GM23338 (cell line): ENCODE results near the gene BIRC6. TPM values are rescaled to one million over a fixed set of nuclear protein-coding genes. Genes with fewer than 3 reads are reported as not detected.

Source experiments
- ATAC-seq: fragments of 200-7000 bp; cut with Tn5 transposase; 3 replicates; pipeline ENCODE4 v1.9.1; 2020
- DNase-seq: peaks from one replicate; pipeline ENCODE4 v3.0.0-alpha.2; 2015; ENCODE audit warnings: low spot score
- H2AFZ ChIP-seq: fragments of 200-600 bp; sonication (generic); 2 replicates; pipeline ENCODE4 v1.8.0; 2016; ENCODE audit warnings: antibody characterized with exemption, mild to moderate bottlenecking, moderate library complexity
- H3F3A ChIP-seq: fragments of 200-600 bp; sonication (generic); replicated peaks from 2 replicates; pipeline ENCODE4 v1.8.0; 2017; ENCODE audit warnings: antibody characterized with exemption, mixed run types, low read depth
- H3K27ac ChIP-seq: fragments of 200-600 bp; sonication (generic); 2 replicates; pipeline ENCODE4 v1.6.1; 2016; ENCODE audit warnings: low read depth
- H3K27me3 ChIP-seq: fragments of 200-600 bp; sonication (generic); 2 replicates; pipeline ENCODE4 v1.8.0; 2016; ENCODE audit warnings: mild to moderate bottlenecking, mixed run types, moderate library complexity; ENCODE audit not compliant: insufficient read depth
- H3K36me3 ChIP-seq: fragments of 200-600 bp; sonication (generic); 2 replicates; pipeline ENCODE4 v1.8.0; 2016; ENCODE audit warnings: mild to moderate bottlenecking; ENCODE audit not compliant: insufficient read depth
- H3K4me1 ChIP-seq: fragments of 200-600 bp; sonication (generic); 2 replicates; pipeline ENCODE4 v1.8.0; 2016; ENCODE audit warnings: mild to moderate bottlenecking, moderate library complexity; ENCODE audit not compliant: insufficient read depth
- H3K4me2 ChIP-seq: fragments of 200-600 bp; sonication (generic); 2 replicates; pipeline ENCODE4 v1.7.1; 2017; ENCODE audit warnings: mixed run types
- H3K4me3 ChIP-seq: fragments of 200-600 bp; sonication (generic); 2 replicates; pipeline ENCODE4 v1.6.1; 2016; ENCODE audit warnings: mixed run types
- H3K79me2 ChIP-seq: fragments of 200-600 bp; sonication (generic); replicated peaks from 2 replicates; pipeline ENCODE4 v1.8.0; 2017; ENCODE audit warnings: mild to moderate bottlenecking; ENCODE audit not compliant: insufficient read depth
- H3K9me2 ChIP-seq: fragments of 200-600 bp; sonication (generic); 2 replicates; pipeline ENCODE4 v1.8.0; 2017; ENCODE audit not compliant: insufficient read depth
- H4K20me1 ChIP-seq: fragments of 200-600 bp; sonication (generic); replicated peaks from 2 replicates; pipeline ENCODE4 v1.8.0; 2017; ENCODE audit warnings: mild to moderate bottlenecking; ENCODE audit not compliant: insufficient read depth
- H3K27ac Mint-ChIP-seq: 2 replicates; pipeline ENCODE4 v1.8.0; 2020; ENCODE audit warnings: inconsistent platforms, mild to moderate bottlenecking, moderate library complexity, mixed read lengths
- H3K27me3 Mint-ChIP-seq: 3 replicates; pipeline ENCODE4 v1.8.0; 2022; ENCODE audit warnings: low read depth, mild to moderate bottlenecking, moderate library complexity, mixed read lengths, inconsistent platforms; ENCODE audit not compliant: insufficient read depth, poor library complexity
- H3K36me3 Mint-ChIP-seq: 3 replicates; pipeline ENCODE4 v1.8.0; 2021; ENCODE audit warnings: low read depth, mild to moderate bottlenecking, inconsistent platforms, moderate library complexity, mixed read lengths
- H3K4me1 Mint-ChIP-seq: 3 replicates; pipeline ENCODE4 v1.8.0; 2020; ENCODE audit warnings: mild to moderate bottlenecking, inconsistent platforms, mixed read lengths
- H3K4me3 Mint-ChIP-seq: 3 replicates; pipeline ENCODE4 v1.8.0; 2021; ENCODE audit warnings: moderate library complexity, mild to moderate bottlenecking, inconsistent platforms, mixed read lengths
- H3K9me3 Mint-ChIP-seq: 3 replicates; pipeline ENCODE4 v1.8.0; 2020; ENCODE audit warnings: moderate library complexity, mild to moderate bottlenecking, inconsistent platforms, mixed read lengths
- CREB1 ChIP-seq: fragments of 250-450 bp; sonication (Bioruptor Pico); IDR thresholded peaks from 2 replicates; pipeline ENCODE4 v1.5.0; 2020; ENCODE audit warnings: low read depth, mild to moderate bottlenecking, moderate library complexity
- EZH2 ChIP-seq: fragments of 200-600 bp; sonication (generic); IDR thresholded peaks from one replicate; pipeline ENCODE4 v1.8.0; 2017; ENCODE audit warnings: antibody characterized with exemption, mild to moderate bottlenecking, low read depth; ENCODE audit not compliant: unreplicated experiment
- EZH2phosphoT487 ChIP-seq: fragments of 200-600 bp; sonication (generic); IDR thresholded peaks from one replicate; pipeline ENCODE4 v1.8.1; 2018; ENCODE audit warnings: antibody characterized with exemption; ENCODE audit not compliant: unreplicated experiment
- JUNB ChIP-seq: IDR thresholded peaks from one replicate; pipeline ENCODE4 v1.6.1; 2016; ENCODE audit warnings: antibody characterized with exemption; ENCODE audit not compliant: unreplicated experiment
- NANOG ChIP-seq: IDR thresholded peaks from 2 replicates; pipeline ENCODE4 v1.6.1; 2016; ENCODE audit warnings: antibody characterized with exemption, borderline replicate concordance
- POLR2AphosphoS5 ChIP-seq: IDR thresholded peaks from 2 replicates; pipeline ENCODE4 v1.6.1; 2016; ENCODE audit warnings: antibody characterized with exemption, low read depth
- STAT1 ChIP-seq: IDR thresholded peaks from one replicate; pipeline ENCODE4 v1.6.1; 2016; ENCODE audit warnings: antibody characterized with exemption; ENCODE audit not compliant: unreplicated experiment
- ZNF114 ChIP-seq: fragments of 250-450 bp; sonication (Bioruptor Pico); IDR thresholded peaks from 2 replicates; pipeline ENCODE4 v1.5.0; 2020; ENCODE audit warnings: mild to moderate bottlenecking, moderate library complexity
- ZNF331 ChIP-seq: fragments of 250-450 bp; sonication (Bioruptor Pico); IDR thresholded peaks from 2 replicates; pipeline ENCODE4 v1.5.0; 2020; ENCODE audit warnings: low read depth, mild to moderate bottlenecking, moderate library complexity
- polyA plus RNA-seq: library from polyadenylated mRNA; unstranded; fragments of >200 nt; fragmentation: Nextera tagmentation; extraction: Ambion mirVana; gene quantifications from 2 replicates; pipeline ENCODE4 v1.2.1, GENCODE V29; 2016
- total RNA-seq: library from RNA; depleted of rRNA; stranded (reverse); fragments of >200 nt; shearing (Covaris generic); gene quantifications from 2 replicates; pipeline ENCODE4 v1.2.3, GENCODE V29; 2014
- TF ChIP-seq, protein P1 (sequence below): IDR thresholded peaks from one replicate; pipeline ENCODE4 v1.6.1; 2018; ENCODE audit warnings: antibody characterized with exemption; ENCODE audit not compliant: unreplicated experiment
- TF ChIP-seq, protein P2 (sequence below): fragments of 250-450 bp; sonication (Bioruptor Pico); IDR thresholded peaks from 2 replicates; pipeline ENCODE4 v1.5.0; 2020; ENCODE audit warnings: mild to moderate bottlenecking, moderate library complexity
- TF ChIP-seq, protein P3 (sequence below), 2 experiments: fragments of 200-600 bp in 1 of 2; sonication (generic) in 1 of 2; conservative IDR thresholded peaks; 2 replicates each; pipeline versions ENCODE4 v1.5.1 to v1.6.1; 2016 to 2017; ENCODE audit warnings: antibody characterized with exemption in 2 of 2, low read depth in 2 of 2, mild to moderate bottlenecking in 2 of 2, moderate library complexity in 1 of 2
- TF ChIP-seq, protein P4 (sequence below): IDR thresholded peaks from 2 replicates; pipeline ENCODE4 v1.6.1; 2016; ENCODE audit warnings: antibody characterized with exemption

Gene BIRC6
- total and polyA plus RNA-seq, 2 experiments from 2014 or later: 85.8 to 131 TPM

DNA sequence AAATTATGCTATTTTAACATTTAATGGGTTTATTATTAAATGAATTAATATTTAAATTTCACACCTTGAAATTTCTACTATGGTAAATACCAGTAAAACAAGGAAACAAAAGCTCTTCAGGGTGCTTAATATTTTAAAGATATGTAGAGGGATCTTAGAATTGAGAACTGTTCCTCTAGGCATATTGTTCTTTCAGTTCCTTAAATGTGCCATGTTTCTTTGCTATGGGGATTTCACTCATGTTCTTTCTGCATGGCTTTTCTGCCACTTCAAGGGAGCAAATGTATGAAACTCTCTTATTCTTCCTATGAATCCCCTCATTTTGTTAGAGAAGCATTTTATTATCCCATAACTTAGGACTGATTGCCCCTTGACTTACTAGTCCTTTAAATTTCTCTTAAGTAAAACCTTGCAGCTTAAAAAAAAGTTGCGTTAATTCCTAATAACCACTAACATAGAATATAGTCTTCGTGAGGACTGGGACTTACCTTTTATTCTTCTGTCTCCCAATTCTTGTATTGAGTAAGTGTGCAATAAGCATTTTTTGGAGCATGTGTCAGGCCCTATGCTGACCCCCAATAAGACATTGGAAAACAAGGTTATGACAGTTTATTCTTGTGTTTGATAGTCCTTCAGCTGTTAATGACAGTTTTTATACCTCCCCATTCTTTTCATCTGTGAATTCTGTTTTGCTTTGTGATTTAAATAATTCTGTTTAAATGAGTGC, 95.7 kb downstream of the BIRC6 start:
- Mint-ChIP-seq H3K9me3 (no peaks in the 10 kb centered on the region), H3K4me1 (peaks cover 14% of the 10 kb centered on the region; the same call in 2 of the 3 replicates), H3K27me3 (peaks cover 4% of the 10 kb centered on the region), H3K4me3 (no peak overlapping the region), H3K27ac (no peak overlapping the region), H3K36me3 (peaks cover 9% of the 10 kb centered on the region)
- TF ChIP-seq, protein P1, sequence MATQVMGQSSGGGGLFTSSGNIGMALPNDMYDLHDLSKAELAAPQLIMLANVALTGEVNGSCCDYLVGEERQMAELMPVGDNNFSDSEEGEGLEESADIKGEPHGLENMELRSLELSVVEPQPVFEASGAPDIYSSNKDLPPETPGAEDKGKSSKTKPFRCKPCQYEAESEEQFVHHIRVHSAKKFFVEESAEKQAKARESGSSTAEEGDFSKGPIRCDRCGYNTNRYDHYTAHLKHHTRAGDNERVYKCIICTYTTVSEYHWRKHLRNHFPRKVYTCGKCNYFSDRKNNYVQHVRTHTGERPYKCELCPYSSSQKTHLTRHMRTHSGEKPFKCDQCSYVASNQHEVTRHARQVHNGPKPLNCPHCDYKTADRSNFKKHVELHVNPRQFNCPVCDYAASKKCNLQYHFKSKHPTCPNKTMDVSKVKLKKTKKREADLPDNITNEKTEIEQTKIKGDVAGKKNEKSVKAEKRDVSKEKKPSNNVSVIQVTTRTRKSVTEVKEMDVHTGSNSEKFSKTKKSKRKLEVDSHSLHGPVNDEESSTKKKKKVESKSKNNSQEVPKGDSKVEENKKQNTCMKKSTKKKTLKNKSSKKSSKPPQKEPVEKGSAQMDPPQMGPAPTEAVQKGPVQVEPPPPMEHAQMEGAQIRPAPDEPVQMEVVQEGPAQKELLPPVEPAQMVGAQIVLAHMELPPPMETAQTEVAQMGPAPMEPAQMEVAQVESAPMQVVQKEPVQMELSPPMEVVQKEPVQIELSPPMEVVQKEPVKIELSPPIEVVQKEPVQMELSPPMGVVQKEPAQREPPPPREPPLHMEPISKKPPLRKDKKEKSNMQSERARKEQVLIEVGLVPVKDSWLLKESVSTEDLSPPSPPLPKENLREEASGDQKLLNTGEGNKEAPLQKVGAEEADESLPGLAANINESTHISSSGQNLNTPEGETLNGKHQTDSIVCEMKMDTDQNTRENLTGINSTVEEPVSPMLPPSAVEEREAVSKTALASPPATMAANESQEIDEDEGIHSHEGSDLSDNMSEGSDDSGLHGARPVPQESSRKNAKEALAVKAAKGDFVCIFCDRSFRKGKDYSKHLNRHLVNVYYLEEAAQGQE: no peak
- TF ChIP-seq CREB1 (CRISPR knock-in tag) (no peak), NANOG (no peak), EZH2 (no peak), STAT1 (no peak), ZNF331 (no peak), EZH2phosphoT487 (no peak), ZNF114 (CRISPR knock-in tag) (no peak), JUNB (no peak), POLR2AphosphoS5 (no peak)
- TF ChIP-seq, protein P2, sequence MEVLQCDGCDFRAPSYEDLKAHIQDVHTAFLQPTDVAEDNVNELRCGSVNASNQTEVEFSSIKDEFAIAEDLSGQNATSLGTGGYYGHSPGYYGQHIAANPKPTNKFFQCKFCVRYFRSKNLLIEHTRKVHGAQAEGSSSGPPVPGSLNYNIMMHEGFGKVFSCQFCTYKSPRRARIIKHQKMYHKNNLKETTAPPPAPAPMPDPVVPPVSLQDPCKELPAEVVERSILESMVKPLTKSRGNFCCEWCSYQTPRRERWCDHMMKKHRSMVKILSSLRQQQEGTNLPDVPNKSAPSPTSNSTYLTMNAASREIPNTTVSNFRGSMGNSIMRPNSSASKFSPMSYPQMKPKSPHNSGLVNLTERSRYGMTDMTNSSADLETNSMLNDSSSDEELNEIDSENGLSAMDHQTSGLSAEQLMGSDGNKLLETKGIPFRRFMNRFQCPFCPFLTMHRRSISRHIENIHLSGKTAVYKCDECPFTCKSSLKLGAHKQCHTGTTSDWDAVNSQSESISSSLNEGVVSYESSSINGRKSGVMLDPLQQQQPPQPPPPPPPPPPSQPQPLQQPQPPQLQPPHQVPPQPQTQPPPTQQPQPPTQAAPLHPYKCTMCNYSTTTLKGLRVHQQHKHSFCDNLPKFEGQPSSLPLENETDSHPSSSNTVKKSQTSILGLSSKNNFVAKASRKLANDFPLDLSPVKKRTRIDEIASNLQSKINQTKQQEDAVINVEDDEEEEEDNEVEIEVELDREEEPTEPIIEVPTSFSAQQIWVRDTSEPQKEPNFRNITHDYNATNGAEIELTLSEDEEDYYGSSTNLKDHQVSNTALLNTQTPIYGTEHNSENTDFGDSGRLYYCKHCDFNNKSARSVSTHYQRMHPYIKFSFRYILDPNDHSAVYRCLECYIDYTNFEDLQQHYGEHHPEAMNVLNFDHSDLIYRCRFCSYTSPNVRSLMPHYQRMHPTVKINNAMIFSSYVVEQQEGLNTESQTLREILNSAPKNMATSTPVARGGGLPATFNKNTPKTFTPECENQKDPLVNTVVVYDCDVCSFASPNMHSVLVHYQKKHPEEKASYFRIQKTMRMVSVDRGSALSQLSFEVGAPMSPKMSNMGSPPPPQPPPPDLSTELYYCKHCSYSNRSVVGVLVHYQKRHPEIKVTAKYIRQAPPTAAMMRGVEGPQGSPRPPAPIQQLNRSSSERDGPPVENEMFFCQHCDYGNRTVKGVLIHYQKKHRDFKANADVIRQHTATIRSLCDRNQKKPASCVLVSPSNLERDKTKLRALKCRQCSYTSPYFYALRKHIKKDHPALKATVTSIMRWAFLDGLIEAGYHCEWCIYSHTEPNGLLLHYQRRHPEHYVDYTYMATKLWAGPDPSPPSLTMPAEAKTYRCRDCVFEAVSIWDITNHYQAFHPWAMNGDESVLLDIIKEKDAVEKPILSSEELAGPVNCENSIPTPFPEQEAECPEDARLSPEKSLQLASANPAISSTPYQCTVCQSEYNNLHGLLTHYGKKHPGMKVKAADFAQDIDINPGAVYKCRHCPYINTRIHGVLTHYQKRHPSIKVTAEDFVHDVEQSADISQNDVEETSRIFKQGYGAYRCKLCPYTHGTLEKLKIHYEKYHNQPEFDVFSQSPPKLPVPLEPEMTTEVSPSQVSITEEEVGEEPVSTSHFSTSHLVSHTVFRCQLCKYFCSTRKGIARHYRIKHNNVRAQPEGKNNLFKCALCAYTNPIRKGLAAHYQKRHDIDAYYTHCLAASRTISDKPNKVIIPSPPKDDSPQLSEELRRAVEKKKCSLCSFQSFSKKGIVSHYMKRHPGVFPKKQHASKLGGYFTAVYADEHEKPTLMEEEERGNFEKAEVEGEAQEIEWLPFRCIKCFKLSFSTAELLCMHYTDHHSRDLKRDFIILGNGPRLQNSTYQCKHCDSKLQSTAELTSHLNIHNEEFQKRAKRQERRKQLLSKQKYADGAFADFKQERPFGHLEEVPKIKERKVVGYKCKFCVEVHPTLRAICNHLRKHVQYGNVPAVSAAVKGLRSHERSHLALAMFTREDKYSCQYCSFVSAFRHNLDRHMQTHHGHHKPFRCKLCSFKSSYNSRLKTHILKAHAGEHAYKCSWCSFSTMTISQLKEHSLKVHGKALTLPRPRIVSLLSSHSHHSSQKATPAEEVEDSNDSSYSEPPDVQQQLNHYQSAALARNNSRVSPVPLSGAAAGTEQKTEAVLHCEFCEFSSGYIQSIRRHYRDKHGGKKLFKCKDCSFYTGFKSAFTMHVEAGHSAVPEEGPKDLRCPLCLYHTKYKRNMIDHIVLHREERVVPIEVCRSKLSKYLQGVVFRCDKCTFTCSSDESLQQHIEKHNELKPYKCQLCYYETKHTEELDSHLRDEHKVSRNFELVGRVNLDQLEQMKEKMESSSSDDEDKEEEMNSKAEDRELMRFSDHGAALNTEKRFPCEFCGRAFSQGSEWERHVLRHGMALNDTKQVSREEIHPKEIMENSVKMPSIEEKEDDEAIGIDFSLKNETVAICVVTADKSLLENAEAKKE (CRISPR knock-in tag): no peak
- TF ChIP-seq, protein P3, sequence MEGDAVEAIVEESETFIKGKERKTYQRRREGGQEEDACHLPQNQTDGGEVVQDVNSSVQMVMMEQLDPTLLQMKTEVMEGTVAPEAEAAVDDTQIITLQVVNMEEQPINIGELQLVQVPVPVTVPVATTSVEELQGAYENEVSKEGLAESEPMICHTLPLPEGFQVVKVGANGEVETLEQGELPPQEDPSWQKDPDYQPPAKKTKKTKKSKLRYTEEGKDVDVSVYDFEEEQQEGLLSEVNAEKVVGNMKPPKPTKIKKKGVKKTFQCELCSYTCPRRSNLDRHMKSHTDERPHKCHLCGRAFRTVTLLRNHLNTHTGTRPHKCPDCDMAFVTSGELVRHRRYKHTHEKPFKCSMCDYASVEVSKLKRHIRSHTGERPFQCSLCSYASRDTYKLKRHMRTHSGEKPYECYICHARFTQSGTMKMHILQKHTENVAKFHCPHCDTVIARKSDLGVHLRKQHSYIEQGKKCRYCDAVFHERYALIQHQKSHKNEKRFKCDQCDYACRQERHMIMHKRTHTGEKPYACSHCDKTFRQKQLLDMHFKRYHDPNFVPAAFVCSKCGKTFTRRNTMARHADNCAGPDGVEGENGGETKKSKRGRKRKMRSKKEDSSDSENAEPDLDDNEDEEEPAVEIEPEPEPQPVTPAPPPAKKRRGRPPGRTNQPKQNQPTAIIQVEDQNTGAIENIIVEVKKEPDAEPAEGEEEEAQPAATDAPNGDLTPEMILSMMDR (conservative IDR thresholded peaks at IDR 0.05; ENCODE audit: low read depth in 2 of 2): no peak
- TF ChIP-seq, protein P4, sequence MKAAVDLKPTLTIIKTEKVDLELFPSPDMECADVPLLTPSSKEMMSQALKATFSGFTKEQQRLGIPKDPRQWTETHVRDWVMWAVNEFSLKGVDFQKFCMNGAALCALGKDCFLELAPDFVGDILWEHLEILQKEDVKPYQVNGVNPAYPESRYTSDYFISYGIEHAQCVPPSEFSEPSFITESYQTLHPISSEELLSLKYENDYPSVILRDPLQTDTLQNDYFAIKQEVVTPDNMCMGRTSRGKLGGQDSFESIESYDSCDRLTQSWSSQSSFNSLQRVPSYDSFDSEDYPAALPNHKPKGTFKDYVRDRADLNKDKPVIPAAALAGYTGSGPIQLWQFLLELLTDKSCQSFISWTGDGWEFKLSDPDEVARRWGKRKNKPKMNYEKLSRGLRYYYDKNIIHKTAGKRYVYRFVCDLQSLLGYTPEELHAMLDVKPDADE: no peak
- H4K20me1 ChIP-seq: peaks cover 6% of the 10 kb centered on the region; the same call in 1 of the 2 replicates
- H3K27ac ChIP-seq: no peak overlapping the region
- no peaks in the 10 kb centered on the region for H3K9me2 ChIP-seq
- 0 out of 2 replicates have a peak, but pooled peaks cover 9% of the 10 kb centered on the region for H3K36me3 ChIP-seq
- no peaks in the 10 kb centered on the region; the same call in 1 of the 2 replicates for H3F3A ChIP-seq
- ATAC-seq (no peak), DNase-seq (no peak)
- no peaks in the 10 kb centered on the region for H3K27me3 ChIP-seq
- no peak overlapping the region for H3K4me3 ChIP-seq
- no peaks in the 10 kb centered on the region for H3K4me1 ChIP-seq
- no peak overlapping the region for H2AFZ ChIP-seq
- no peak overlapping the region for H3K4me2 ChIP-seq
- H3K79me2 ChIP-seq: no peaks in the 10 kb centered on the region; the same call in 1 of the 2 replicates
